Measurements from ENCODE around the gene WFDC1. TPM values are rescaled to one million over a fixed set of nuclear protein-coding genes. Genes with fewer than 3 reads are reported as not detected.

Gene WFDC1
- total RNA-seq, 1 experiment from 2014 or later = 0.49 TPM

DNA sequence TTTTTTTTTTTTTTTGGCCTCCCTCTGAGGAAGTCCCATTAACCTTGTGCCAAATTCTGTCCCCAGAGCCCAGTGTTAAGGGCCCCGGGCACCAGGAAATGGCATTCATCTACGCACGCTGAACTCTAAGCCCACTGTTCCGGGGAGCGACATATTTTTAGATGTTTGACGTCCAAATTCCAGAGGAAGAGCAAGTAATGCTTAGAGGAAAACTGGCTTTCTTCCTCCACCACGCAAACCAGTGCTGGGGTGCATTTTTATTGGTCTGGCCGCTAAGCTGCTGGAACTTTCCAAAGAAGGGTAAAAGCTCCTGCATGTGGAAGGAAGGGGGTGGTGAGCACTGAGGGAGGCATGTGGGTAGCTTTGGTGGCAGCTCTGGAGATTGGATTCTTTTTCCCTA is 8.3 kb downstream of the WFDC1 start:
- no peaks in the 10 kb centered on the region for H3K27me3 ChIP-seq
- H3K36me3 ChIP-seq = no peaks in the 10 kb centered on the region
- no peak overlapping the region for H3K4me3 ChIP-seq
- H3K9me3 ChIP-seq (replicated peaks) = no peaks in the 10 kb centered on the region
- H3K4me1 ChIP-seq = no peaks in the 10 kb centered on the region
- no peak overlapping the region for H3K27ac ChIP-seq
- no peak for DNase-seq

- H3K27ac ChIP-seq = no peak overlapping the region
- H3K4me1 ChIP-seq = no peaks in the 10 kb centered on the region
- no peak overlapping the region for H3K4me3 ChIP-seq
- no peaks in the 10 kb centered on the region for H3K9me3 ChIP-seq (replicated peaks)
- no peak for DNase-seq
- H3K36me3 ChIP-seq = no peaks in the 10 kb centered on the region
- no peaks in the 10 kb centered on the region for H3K27me3 ChIP-seq
These were observed 8.8 kb downstream of the WFDC1 start for GRCh38 chr16:84303516-84303915.

GRCh38 chr16:84306564-84306963 is 11.9 kb downstream of the WFDC1 start:
- Histone ChIP-seq H3K27me3 (no peaks in the 10 kb centered on the region), H3K27ac (no peak overlapping the region), H3K4me3 (no peak overlapping the region), H3K36me3 (no peaks in the 10 kb centered on the region), H3K4me1 (no peaks in the 10 kb centered on the region), H3K9me3 (replicated peaks) (no peaks in the 10 kb centered on the region)
- DNase-seq = no peak

- Histone ChIP-seq H3K4me3 (no peak overlapping the region), H3K36me3 (no peaks in the 10 kb centered on the region), H3K27ac (no peak overlapping the region), H3K4me1 (no peaks in the 10 kb centered on the region), H3K9me3 (replicated peaks) (no peaks in the 10 kb centered on the region), H3K27me3 (no peaks in the 10 kb centered on the region)
- no peak for DNase-seq
These were observed 12.7 kb downstream of the WFDC1 start for GRCh38 chr16:84307209-84307954.

DNA sequence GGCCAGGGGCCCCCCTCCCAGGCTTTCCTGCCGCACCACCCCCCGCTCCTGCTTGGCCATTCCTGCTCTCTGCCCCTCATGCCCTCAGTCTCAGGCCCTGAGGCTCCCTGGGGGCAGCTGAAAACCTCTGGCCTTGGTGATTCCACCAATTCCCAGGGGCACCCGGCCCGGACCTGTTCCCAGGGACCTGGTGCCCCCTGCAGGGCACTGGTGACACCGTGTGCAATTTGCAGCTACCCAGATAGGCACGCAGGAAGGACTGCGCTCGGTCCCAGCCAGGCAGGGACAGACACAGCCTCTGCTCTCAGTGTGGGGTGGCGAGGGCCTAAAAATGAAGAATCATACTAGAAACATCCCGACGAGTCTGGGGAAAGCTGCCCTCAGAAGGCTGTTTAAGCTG is 13.4 kb downstream of the WFDC1 start:
- Histone ChIP-seq H3K4me1 (no peaks in the 10 kb centered on the region), H3K4me3 (no peak overlapping the region), H3K9me3 (replicated peaks) (no peaks in the 10 kb centered on the region), H3K27me3 (no peaks in the 10 kb centered on the region), H3K27ac (no peak overlapping the region), H3K36me3 (no peaks in the 10 kb centered on the region)
- peak; percentile 60 to 70 for DNase-seq

DNA sequence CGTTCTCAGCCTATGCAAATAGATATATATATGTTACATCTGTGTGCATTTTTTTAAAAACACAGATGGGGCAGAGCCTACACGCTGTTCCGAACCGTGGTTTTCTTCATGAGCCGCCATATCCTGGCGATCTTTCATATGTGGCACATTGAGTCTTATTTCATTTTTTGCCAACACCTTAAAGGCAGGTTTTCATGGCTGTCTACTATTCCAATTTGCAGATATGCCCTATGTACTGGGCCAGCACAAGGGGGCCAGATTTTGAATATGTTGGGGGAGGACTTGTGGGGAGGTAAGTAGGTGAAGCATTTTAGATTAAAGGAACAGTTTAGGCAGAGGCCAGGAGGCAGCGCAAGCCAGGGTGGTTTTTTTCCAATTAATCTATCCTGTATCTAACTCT is 16.0 kb downstream of the WFDC1 start:
- no peaks in the 10 kb centered on the region for H3K9me3 ChIP-seq (replicated peaks)
- no peaks in the 10 kb centered on the region for H3K27me3 ChIP-seq
- no peak overlapping the region for H3K27ac ChIP-seq
- no peaks in the 10 kb centered on the region for H3K36me3 ChIP-seq
- H3K4me3 ChIP-seq = no peak overlapping the region
- H3K4me1 ChIP-seq = no peaks in the 10 kb centered on the region
- no peak for DNase-seq

DNA sequence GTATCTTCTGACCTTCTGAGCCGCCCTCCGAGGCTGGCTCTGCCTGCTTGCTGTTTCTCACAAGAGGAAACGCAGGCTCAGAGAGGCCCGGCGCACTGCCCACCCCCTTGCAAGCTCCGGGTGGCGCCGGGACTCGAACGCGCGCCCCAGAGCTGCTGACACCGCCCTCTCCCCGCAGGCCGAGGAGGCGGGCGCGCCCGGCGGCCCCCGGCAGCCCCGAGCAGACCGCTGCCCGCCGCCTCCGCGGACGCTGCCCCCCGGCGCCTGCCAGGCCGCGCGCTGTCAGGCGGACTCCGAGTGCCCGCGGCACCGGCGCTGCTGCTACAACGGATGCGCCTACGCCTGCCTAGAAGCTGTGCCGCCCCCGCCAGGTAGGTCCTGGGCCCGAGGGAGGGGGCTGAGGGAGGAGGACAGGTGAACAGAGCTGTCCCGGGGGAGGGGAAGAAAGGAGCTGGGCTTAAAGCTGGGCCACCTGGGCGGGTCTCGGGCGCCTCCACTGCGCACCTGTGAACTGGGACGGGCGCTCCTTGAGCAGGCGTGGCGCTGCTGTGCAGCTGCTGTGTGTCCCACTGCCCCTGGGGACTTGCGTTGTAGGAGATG is 18.2 kb downstream of the WFDC1 start:
- no peak for DNase-seq
- Histone ChIP-seq H3K4me3 (no peak overlapping the region), H3K4me1 (no peaks in the 10 kb centered on the region), H3K27ac (no peak overlapping the region), H3K36me3 (no peaks in the 10 kb centered on the region), H3K27me3 (no peaks in the 10 kb centered on the region), H3K9me3 (replicated peaks) (no peaks in the 10 kb centered on the region)

DNA sequence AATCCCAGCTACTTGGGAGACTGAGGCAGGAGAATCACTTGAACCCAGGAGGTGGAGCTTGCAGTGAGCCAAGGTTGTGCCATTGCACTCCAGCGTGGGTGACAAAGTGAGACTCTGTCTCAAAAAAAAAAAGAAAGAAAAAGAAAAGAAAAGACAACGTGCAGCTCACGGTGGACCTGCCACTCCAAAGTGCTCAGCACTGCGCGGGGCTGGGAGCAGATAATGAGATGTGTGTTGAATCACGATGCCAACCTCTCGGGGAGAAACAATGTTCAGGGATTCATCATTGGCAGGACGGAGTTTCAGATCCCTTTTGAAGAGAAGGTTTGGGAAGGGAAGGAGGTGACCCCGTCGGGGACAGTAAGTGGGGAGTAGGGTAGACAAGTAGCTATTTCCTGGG is 19.2 kb downstream of the WFDC1 start:
- no peaks in the 10 kb centered on the region for H3K4me1 ChIP-seq
- H3K4me3 ChIP-seq = no peak overlapping the region
- H3K27ac ChIP-seq = no peak overlapping the region
- no peaks in the 10 kb centered on the region for H3K9me3 ChIP-seq (replicated peaks)
- no peaks in the 10 kb centered on the region for H3K36me3 ChIP-seq
- DNase-seq = no peak
- no peaks in the 10 kb centered on the region for H3K27me3 ChIP-seq

- Histone ChIP-seq H3K4me3 (no peak overlapping the region), H3K4me1 (no peaks in the 10 kb centered on the region), H3K27me3 (no peaks in the 10 kb centered on the region), H3K9me3 (replicated peaks) (no peaks in the 10 kb centered on the region), H3K27ac (no peak overlapping the region), H3K36me3 (no peaks in the 10 kb centered on the region)
- no peak for DNase-seq
These were observed 19.7 kb downstream of the WFDC1 start for GRCh38 chr16:84314373-84314772.

GRCh38 chr16:84314814-84315213 is 20.1 kb downstream of the WFDC1 start:
- no peak for DNase-seq
- Histone ChIP-seq H3K9me3 (replicated peaks) (no peaks in the 10 kb centered on the region), H3K36me3 (no peaks in the 10 kb centered on the region), H3K4me1 (no peaks in the 10 kb centered on the region), H3K27ac (no peak overlapping the region), H3K4me3 (no peak overlapping the region), H3K27me3 (no peaks in the 10 kb centered on the region)

- Histone ChIP-seq H3K9me3 (replicated peaks) (no peaks in the 10 kb centered on the region), H3K36me3 (no peaks in the 10 kb centered on the region), H3K27me3 (no peaks in the 10 kb centered on the region), H3K27ac (no peak overlapping the region), H3K4me3 (no peak overlapping the region), H3K4me1 (no peaks in the 10 kb centered on the region)
- no peak for DNase-seq
These were observed 20.7 kb downstream of the WFDC1 start for GRCh38 chr16:84315422-84315821.

DNA sequence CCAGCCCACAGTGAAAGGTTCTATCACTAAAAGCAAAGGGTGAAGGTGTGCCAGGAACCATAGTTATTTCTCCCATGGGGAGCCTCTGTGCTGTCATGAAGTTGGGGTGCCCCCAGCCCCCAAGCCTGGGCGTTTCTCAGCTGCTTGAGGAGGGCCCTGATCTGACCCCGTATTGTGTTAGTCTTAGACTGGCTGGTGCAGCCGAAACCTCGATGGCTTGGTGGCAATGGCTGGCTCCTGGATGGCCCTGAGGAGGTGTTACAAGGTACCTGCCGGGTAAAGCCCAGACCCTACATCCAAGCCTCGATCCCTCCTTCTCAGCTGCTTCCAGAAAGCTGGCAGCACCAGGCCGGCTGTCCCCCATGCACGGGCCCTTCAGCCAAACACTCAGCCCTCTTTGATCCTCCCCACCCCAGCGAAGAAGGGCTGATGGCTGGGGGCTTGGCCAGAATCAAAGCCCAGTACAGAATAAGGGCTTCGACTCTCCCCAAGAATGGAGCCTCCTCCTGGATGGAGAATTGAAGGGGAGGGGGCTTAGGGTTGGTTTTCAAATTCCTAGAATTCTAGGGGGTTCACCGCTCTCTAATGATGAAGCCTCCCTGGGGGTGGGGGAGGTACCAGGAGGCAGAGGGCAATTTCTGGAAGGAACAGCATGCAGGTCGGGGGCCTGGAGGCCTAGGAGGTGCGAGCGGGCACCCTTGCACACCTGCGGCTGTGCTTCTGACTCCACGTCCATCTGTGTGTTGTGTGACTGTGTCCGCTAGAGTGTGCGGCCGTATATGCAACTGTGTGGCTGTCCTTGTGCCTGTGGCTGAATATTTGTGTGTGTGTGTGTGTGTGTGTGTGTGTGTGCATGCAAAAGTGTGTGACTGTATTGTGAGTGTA is 23.7 kb downstream of the WFDC1 start:
- Histone ChIP-seq H3K9me3 (replicated peaks) (no peaks in the 10 kb centered on the region), H3K27me3 (no peaks in the 10 kb centered on the region), H3K27ac (no peak overlapping the region), H3K4me3 (no peak overlapping the region), H3K36me3 (no peaks in the 10 kb centered on the region), H3K4me1 (no peaks in the 10 kb centered on the region)
- no peak for DNase-seq

- Histone ChIP-seq H3K9me3 (replicated peaks) (no peaks in the 10 kb centered on the region), H3K4me1 (no peaks in the 10 kb centered on the region), H3K27me3 (no peaks in the 10 kb centered on the region), H3K36me3 (no peaks in the 10 kb centered on the region), H3K27ac (no peak overlapping the region), H3K4me3 (no peak overlapping the region)
- no peak for DNase-seq
These were observed 24.6 kb downstream of the WFDC1 start for GRCh38 chr16:84319146-84319760.

GRCh38 chr16:84320511-84320910 is 25.8 kb downstream of the WFDC1 start:
- Histone ChIP-seq H3K27me3 (no peaks in the 10 kb centered on the region), H3K4me1 (no peaks in the 10 kb centered on the region)
- DNase-seq = no peak

DNA sequence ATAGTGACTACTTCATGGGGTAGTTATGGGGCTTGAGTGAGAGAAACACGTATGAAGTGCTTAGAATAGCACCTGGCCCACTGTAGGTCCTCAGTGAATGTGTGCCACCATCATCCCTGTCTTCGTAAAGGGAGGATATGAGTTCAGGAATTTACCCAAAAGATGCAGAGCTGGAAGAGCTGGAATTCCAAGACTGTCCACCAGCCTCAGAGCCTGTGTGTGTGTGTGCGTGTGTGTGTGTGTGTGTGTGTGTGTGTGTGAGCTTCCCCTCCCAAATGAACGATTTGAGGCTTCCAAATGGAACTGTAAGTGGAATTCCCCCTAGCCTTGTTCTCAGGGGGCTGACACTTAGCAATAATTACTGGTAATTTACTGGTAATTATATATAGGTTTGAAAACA is 27.3 kb downstream of the WFDC1 start:
- H3K4me1 ChIP-seq = no peaks in the 10 kb centered on the region
- H3K27ac ChIP-seq = no peak overlapping the region
- no peaks in the 10 kb centered on the region for H3K36me3 ChIP-seq
- H3K27me3 ChIP-seq = no peaks in the 10 kb centered on the region
- no peak for DNase-seq
- H3K9me3 ChIP-seq (replicated peaks) = no peaks in the 10 kb centered on the region
- no peak overlapping the region for H3K4me3 ChIP-seq

More at GRCh38 chr16:84320511-84320910, 25.8 kb downstream of the WFDC1 start:
- Histone ChIP-seq H3K36me3 (no peaks in the 10 kb centered on the region), H3K27ac (no peak overlapping the region), H3K4me3 (no peak overlapping the region), H3K9me3 (replicated peaks) (no peaks in the 10 kb centered on the region)

All from SJCRH30 (cell line).